ENCODE data around the gene GPR34. TPM values are rescaled to one million over a fixed set of nuclear protein-coding genes. Genes with fewer than 3 reads are reported as not detected.

Gene GPR34
- total RNA-seq, 1 donor from 2014 or later, result 1.5 TPM

GRCh38 chrX:41664375-41664901 is 24.3 kb upstream of the GPR34 start:
- no peaks in the 10 kb centered on the region for H3K27me3 ChIP-seq
- no peaks in the 10 kb centered on the region for H3K9me3 ChIP-seq
- TF ChIP-seq CTCF (IDR thresholded peaks at IDR 0.05), result no peak
- peak overlapping the region; percentile 22 to 65 for H3K27ac ChIP-seq
- H3K36me3 ChIP-seq, result no peaks in the 10 kb centered on the region
- no peak for DNase-seq (ENCODE audit: low spot score in 2 of 2)
- H3K4me1 ChIP-seq, result peaks cover 0 to 31% of the 10 kb centered on the region in 2 donors
- no peak overlapping the region for H3K4me3 ChIP-seq
- intact Hi-C loops (cut with DNase I), result loop anchor here (5.0 to 10.0 kb wide), 2 partner anchors 33 to 220 kb away; partner anchors contain the start of gene NYX

DNA sequence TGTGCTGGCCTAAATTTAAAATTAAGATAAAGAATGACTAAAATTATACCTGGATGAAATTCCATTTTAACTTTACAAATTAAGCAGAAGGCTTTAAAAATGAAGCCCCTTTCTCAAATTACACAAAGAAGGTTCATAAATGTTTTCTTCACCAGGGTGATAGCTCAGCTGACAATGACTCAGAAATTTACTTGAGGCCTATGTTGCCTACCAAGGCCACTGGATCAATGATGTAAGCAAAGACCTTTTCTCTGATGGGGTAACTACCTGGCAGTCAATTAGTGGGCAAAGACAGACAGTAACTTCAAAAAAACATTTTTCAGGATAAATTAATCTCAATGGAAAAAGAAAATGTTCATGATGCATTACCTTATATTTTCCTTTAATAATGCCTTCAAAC is 23.9 kb upstream of the GPR34 start:
- H3K9me3 ChIP-seq, result no peaks in the 10 kb centered on the region
- no peak for DNase-seq (ENCODE audit: low spot score in 2 of 2)
- H3K27ac ChIP-seq, result peak overlapping the region; percentile 22 to 65
- H3K4me3 ChIP-seq, result no peak overlapping the region
- H3K4me1 ChIP-seq, result peaks cover 0 to 31% of the 10 kb centered on the region in 2 donors
- no peaks in the 10 kb centered on the region for H3K36me3 ChIP-seq
- intact Hi-C loops (cut with DNase I), result loop anchor here (5.0 to 10.0 kb wide), 2 partner anchors 32 to 220 kb away; partner anchors contain the start of gene NYX
- TF ChIP-seq CTCF (IDR thresholded peaks at IDR 0.05), result no peak
- no peaks in the 10 kb centered on the region for H3K27me3 ChIP-seq

- intact Hi-C loops (cut with DNase I), result loop anchor here (10.0 kb wide), 1 partner anchor 221 kb away; the partner anchor contains the start of gene NYX
- H3K27me3 ChIP-seq, result no peaks in the 10 kb centered on the region
- H3K4me1 ChIP-seq, result peaks cover 0 to 31% of the 10 kb centered on the region in 2 donors
- peak overlapping the region; percentile 12 to 65 for H3K27ac ChIP-seq
- no peaks in the 10 kb centered on the region for H3K36me3 ChIP-seq
- H3K4me3 ChIP-seq, result no peak overlapping the region
- H3K9me3 ChIP-seq, result no peaks in the 10 kb centered on the region
- no peak for DNase-seq (ENCODE audit: low spot score in 2 of 2)
- TF ChIP-seq CTCF (IDR thresholded peaks at IDR 0.05), result no peak
Observed at GRCh38 chrX:41665686-41666085, 23.1 kb upstream of the GPR34 start.

GRCh38 chrX:41666251-41666650 is 22.5 kb upstream of the GPR34 start:
- intact Hi-C loops (cut with DNase I), result loop anchor here (10.0 kb wide), 1 partner anchor 221 kb away; the partner anchor contains the start of gene NYX
- Histone ChIP-seq H3K36me3 (no peaks in the 10 kb centered on the region), H3K4me1 (peaks cover 0 to 28% of the 10 kb centered on the region in 2 donors), H3K9me3 (no peaks in the 10 kb centered on the region), H3K27me3 (no peaks in the 10 kb centered on the region), H3K4me3 (no peak overlapping the region), H3K27ac (peak overlapping the region; percentile 12 to 65)
- DNase-seq (ENCODE audit: low spot score in 2 of 2), result no peak
- no peak for TF ChIP-seq CTCF (IDR thresholded peaks at IDR 0.05)

DNA sequence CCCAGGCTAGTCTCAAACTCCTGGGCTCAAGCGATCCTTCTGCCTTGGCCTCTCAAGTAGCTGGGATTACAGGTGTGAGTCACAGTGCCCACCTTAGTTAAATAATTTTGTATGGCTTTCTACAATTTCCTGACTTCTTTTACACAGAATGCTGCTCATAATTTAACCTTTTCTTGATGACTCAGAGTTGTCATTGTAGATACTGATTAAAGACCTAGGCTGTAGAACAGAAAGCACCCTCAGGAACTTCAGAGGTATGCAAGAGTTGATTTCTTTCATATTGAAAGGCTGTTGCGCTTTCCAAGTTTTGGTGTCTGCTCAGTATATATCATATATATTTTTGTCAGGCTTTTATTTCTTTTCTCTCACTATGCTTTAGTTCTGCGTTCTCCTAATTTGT is 21.1 kb upstream of the GPR34 start:
- no peak for DNase-seq (ENCODE audit: low spot score in 2 of 2)
- Histone ChIP-seq H3K4me3 (no peak overlapping the region), H3K27ac (no peak overlapping the region), H3K27me3 (no peaks in the 10 kb centered on the region), H3K36me3 (no peaks in the 10 kb centered on the region), H3K9me3 (no peaks in the 10 kb centered on the region), H3K4me1 (peaks cover 0 to 24% of the 10 kb centered on the region in 2 donors)
- intact Hi-C loops (cut with DNase I), result loop anchor here (10.0 kb wide), 1 partner anchor 223 kb away; the partner anchor contains the start of gene NYX
- no peak for TF ChIP-seq CTCF (IDR thresholded peaks at IDR 0.05)
